Hepatocyte (in vitro differentiated cells): ENCODE measurements around the gene CDKN2A.

Source experiments
- CTCF ChIP-seq: fragments of 200-600 bp; sonication (generic); IDR thresholded peaks from 2 replicates; pipeline ENCODE4 v1.5.1; 2016; ENCODE audit warnings: antibody characterized with exemption, mild to moderate bottlenecking; ENCODE audit not compliant: poor library complexity
- EZH2 ChIP-seq: fragments of 200-600 bp; sonication (generic); IDR thresholded peaks from 2 replicates; pipeline ENCODE4 v1.6.1; 2016; ENCODE audit warnings: antibody characterized with exemption, mild to moderate bottlenecking, borderline replicate concordance
- EZH2phosphoT487 ChIP-seq: fragments of 200-600 bp; sonication (generic); IDR thresholded peaks from one replicate; pipeline ENCODE4 v1.6.1; 2018; ENCODE audit warnings: antibody characterized with exemption, mild to moderate bottlenecking, low read depth, moderate library complexity; ENCODE audit not compliant: unreplicated experiment, severe bottlenecking

GRCh38 chr9:22041344-22041743 is 47.2 kb upstream of the CDKN2A start:
- TF ChIP-seq CTCF (no peak), EZH2phosphoT487 (no peak), EZH2 (no peak)
